HG02870 (cell line): Measurements from ENCODE around the gene HDDC2.

Source experiments
- ATAC-seq: cut with Tn5 transposase; IDR thresholded peaks from one replicate; pipeline ENCODE4 v1.9.1; 2021; ENCODE audit warnings: mild to moderate bottlenecking, moderate library complexity; ENCODE audit not compliant: unreplicated experiment

Gene HDDC2, protein sequence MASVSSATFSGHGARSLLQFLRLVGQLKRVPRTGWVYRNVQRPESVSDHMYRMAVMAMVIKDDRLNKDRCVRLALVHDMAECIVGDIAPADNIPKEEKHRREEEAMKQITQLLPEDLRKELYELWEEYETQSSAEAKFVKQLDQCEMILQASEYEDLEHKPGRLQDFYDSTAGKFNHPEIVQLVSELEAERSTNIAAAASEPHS

DNA sequence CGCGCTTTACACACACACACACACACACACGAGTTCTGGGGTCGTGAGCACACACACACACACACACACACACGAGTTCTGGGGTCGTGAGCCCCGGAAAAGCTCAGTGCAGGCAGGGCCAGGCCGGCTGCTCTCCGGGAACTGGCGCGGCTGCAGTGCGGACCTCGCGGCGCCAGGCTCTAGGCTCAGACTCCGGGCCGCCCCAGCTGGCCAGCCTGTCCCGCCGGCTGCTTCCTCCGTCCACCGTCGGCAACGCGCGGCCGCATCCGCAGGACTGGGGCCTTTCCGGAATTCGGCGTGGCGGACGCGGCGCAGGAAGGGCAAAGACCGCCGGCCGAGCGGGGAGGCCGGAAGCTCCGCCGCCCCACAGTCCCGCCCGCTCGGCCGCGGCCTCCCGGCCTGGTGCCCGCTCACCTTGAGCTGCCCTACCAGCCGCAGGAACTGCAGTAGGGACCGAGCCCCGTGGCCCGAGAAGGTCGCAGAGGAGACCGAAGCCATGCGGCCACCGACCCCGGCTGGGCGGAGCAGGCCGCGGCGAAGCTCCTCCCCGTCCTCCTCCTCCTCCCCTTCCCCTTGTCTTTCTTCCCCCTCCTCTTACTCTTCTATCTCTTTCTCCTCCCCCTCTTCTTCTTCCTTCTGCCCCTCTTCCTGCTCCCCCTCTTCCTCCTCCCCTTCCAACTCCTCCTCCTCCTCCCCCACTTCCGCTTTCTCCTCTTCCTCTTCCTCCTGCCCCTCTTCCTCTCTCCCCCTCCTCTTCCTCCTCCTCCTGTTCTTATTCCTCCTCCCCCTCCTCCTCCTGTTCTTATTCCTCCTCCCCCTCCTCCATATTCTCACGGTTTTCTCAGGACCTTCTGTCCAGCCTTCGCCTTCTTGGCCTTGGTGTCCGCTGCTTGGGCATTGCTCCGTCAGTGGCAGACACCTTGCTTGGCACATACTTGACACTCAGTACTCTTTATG lies at the start of gene HDDC2:
Gene HDDC2 (minus strand): TSS at position 533 of the 957 bp plus-strand sequence. CDS start 35 bp downstream, at position 498.
- ATAC-seq = peak; percentile 75

DNA sequence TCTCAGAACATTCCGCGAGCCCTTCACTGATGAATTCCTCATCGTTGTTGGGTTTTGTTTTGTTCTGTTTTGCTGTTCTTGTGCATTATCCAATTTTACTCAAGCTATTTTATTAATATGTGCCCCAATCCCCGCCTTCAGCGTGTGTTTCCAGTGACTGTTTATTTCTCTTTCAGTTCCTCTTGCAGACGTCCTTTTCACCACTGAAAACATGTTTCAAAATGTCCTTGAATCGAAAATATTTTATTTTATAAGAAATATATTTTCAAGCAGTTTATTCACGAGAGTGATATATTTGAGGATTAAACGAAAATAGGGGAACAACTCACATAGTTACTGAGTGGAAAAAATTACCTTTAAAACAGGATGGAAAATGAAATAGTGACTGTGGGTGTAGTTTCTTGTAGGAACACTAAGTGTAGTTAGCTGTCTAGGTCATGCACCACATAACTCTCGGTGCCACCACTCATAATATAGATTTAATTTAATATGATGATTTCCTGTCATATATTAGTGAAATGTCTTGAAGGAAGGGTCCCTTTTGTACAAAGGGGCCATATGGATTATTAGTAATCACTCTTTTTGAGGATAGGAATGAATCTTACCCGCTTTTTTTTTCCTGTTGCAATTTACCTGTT lies 45.3 kb upstream of the HDDC2 start:
- peak; percentile 84 for ATAC-seq

DNA sequence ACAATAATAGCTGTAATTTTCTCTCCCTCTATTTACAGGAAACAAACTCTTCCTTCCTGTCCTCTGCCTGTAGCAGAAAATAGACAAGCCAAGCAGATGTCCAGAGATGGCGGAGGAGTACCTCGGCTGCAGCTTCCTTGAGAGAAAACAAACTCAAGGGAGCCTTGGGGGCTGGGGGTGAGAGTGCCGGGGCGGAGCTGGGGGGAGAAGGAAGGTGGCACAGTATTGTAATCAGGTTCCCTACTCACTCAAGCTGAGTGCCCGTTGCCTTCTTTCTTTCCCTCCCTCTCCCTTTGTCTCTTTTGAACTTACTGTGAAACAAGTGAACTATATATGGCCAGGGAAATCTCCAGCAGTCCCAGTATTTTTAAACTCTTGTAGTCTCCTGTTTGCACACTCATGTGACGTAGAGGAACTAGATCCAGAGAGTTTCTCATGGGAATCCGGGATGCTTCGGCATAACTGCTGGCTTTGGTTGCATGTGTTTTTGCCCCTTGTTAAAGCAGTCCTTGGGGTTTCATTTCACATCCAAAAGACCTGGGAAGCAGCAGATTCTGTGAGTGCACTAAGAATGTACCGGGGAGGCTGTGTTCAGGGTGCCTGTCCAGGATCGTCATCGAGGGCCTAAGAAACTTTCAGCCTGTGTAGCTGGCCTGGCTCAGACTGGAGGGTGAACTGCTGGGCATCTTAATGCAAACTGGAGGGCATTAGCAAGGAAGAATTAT lies 44.6 kb upstream of the HDDC2 start:
- ATAC-seq = peak; percentile 52

DNA sequence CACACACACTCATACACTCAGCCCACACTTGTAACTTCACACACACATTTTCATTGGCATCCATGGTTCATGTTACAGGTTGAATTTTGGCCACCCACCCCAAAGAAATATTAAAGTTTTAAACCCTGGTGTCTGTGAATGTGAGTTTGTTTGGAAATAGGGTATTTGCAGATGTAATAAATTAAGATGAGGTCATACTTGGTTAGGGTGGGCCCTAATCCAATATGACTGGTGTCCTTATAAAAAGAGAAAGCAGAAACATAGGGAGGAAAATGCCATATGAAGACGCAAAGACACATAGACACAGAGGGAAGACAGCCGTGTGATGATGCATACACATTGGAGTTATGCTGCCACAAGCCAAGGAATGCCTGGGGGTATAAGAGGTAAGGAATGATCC lies 39.7 kb upstream of the HDDC2 start:
- no peak for ATAC-seq

DNA sequence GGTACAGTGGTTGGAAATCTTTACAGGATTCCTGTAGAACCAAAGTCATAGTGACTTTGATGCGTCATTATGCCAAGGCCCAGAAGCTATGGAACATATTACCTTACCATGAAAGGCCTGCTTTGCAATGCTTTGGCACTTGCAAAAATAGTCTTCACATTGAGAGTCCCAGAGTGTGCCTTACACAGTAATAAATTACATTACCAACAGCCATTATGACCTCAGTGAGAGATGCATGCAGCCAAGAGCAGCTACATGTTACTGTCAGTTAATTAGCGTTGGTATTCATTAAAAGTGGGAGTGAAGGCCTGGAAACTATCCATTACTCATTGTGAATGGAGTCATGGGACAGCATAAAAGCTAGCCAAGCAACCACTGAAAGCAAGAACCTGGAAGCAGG lies 39.2 kb upstream of the HDDC2 start:
- no peak for ATAC-seq

DNA sequence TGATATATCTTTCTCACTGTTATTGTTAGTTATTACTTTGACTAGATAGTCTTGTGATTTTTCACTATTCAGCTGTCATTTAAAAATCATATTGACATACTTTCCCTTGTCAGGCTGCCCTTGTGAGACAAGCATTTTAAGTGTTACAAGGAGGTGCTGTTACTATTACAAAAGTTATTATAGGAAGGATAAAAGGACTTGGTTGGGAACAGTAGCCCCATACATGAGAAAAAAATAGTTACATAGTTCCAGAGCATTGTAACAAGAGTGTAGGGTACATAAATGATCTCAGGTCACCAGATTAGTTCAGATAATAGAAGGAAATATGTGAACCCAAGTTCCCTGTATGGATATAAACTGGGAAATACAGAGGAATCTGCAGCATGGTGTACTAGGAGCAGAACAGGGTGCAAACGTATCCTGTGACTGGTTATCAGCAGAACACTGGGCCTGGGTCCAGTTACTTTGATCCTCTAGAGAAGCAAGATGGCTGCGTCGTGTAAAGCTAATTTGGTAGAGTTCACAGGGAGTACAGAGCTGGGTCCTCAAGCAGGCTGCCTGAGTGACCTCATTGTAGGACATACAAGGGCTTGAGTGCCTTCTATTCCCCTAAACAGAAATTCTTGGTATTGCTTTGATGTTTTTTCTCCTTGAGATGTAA lies 38.5 kb upstream of the HDDC2 start:
- ATAC-seq = no peak

DNA sequence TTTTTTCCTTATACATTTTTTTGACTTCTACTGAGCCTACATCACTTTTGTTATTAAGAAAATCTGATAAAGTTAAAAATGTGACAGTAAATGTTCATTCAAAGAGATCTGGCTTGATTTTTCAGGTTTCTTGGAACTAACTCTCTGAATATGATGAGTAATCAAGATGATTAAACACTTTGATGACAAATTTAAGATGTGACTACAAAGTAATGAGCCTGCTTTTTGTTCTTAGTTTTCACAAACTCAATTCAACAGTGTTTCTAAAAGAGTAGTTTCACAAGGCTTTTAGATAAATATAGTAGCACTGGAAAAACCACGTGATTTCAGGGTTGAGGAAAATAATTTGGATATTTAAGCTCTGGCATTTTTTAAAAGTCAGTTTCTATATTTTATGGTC lies 37.9 kb upstream of the HDDC2 start:
- no peak for ATAC-seq

DNA sequence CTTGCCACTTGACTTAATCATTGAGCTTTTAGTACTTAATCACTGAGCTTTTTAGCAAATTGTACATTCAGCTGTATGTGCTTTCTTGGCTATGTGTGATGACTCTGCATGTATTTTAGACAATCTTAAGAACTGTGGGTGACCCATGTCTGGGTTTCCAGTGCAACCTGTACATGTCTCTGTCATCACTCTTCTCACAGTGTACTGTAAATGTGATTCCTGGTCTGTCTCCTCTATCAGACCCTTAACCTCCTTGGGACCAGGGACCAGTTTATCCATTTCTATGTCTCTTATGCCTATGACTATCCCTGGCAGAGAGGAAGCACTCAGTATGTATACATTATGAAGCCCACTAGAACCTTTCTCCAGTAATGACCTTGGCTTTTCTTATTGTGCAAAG lies 36.6 kb upstream of the HDDC2 start:
- ATAC-seq = no peak

DNA sequence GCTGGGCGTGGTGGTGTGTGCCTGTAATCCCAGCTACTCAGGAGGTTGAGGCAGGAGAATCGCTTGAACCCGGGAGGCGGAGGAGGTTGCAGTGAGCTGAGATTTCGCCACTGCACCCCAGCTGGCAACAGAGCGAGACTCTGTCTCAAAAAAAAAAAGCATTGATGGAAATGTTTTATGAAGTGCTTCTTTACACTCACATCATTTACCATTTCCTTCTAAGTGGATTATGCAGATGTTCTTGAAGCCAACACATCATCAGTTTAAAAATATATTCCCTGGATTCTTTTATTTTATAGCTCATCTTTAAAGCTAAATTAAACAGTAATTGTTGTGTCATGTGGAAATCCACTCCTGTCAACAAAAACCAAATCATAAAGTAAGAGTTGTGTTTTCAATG lies 35.9 kb upstream of the HDDC2 start:
- no peak for ATAC-seq

DNA sequence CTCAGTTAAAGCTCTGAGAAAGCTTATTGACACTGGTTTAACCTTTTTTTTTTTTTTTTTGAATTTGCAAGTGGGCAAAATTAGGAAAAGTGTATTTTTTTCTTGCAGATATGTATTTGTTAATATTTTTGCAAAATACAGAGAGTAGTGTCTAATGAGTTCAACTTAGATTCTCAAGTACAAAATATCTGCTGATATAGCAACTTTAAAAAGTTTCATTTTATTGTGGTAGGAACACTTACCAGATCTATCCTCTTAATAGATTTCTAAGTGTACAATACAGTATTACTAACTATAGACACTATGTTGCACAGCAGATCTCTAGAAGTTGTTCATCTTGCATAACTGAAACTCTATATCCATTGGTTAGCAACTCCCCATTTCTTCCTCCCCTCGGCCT lies 30.9 kb upstream of the HDDC2 start:
- no peak for ATAC-seq

DNA sequence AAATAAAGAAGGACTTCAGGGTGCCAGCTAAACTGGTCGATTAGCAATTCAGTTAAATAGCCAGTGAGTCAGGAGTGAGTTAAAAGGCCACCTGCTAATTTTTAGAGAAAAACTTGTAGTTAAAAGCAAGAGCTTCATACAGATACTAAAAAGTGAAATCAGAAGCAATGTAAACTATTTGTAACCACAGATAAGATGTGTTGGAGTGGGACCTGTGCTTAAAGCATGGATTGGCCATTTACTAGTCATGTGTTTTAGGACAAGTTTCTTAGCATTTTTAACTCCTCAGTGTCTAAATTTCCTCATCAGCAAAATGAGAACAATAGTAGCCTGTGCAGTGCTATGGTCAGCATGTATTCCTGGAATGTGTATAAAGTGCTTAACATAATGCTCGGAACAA lies 23.8 kb upstream of the HDDC2 start:
- no peak for ATAC-seq

DNA sequence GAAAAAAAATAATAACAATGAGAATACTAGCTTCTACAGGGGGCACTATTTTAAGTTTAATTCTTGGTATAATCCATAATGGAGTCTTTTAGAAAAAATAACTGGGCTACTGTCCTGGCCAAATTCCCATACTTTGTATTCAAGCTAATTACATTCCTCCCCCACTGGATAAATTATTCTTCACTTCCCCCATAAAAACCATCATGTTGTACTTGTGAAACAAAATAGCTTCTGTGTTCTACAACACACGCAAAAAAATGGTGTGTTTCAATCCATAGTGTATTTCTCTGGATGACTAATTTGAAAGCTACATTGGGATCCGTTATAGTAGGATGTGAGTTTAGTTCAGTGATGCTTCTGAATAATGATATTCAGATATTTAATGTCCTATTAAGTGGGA lies 21.6 kb upstream of the HDDC2 start:
- ATAC-seq = no peak

DNA sequence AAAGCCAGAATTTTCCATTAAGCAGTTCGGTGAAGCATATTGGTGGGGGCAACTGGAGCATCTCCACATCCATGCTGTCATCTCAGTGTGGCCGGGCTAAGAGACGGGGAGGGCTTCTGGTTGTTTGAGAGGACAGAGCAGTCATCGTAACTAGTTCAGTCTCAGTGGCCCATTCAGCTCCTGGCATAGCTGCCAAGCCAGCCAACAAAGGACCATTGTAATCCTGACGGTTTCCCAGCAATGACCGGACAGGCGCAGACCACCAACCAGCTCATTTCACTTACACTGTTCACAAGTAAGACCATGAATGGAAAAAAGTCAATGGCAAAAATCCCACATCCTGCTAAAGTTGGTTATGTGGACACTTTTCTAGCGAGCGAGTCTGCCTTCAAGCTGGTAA lies 14.9 kb upstream of the HDDC2 start:
- no peak for ATAC-seq

DNA sequence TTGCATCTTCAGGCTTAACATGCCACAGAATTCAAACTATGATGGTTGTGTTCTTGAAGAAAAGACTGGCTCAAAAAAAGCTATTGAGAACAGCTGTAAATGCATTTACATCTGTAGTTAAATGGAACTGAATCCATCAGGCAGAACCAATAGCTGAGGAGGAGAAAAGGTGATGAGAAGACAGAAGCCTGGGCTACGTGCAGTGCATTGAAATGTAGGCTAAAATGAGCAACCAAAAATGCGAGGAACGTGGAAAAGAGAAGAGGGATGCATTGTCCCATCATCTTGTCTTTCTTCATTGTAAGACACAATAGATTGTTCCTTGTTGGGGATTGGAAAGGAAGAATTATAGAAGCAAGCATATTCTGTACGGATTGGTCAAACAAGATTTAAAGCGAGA lies 13.8 kb upstream of the HDDC2 start:
- ATAC-seq = no peak

DNA sequence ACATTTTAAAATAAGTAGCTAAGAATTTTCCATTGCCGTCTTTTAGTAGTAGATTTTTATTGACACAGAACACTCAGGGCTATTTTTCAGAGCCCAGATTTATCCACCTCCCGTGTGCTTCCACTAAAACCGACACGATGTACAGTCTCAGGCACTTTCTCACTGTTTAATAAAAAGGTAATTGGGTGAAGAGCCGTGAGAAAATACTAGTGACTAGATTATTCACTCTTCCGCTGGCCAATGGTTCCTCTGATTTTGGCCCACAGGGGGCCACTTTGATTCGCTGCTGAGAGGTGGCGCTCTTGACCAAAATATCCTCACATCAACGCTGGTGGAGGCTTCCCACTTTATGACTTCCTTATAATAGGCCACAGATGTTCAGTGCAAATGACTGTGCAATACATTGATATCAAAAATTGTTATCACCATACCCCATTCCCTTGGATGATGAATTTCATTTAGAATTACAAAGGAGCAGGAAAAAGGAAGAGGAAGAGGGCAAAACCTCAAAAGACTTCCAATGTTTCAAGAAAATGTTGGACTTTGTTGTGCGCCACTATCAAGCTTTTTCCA lies 12.3 kb upstream of the HDDC2 start:
- peak; percentile 96 for ATAC-seq

DNA sequence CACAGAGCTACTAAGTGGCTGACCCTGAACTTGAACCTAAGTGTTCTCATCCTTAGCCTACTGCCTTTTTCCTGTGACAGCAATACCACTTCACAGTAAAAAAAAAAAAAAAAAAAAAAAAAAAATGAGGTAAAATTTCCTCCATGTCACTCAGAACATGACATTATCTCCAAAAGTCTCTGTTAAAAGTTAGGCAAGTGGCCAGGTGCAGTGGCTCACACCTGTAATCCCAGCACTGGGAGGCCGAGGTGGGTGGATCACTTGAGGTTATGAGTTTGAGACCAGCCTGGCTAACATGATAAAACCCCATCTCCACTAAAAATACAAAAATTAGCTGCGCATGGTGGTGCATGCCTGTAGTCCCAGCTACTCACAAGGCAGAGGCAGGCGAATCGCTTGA lies 11.2 kb upstream of the HDDC2 start:
- ATAC-seq = no peak

DNA sequence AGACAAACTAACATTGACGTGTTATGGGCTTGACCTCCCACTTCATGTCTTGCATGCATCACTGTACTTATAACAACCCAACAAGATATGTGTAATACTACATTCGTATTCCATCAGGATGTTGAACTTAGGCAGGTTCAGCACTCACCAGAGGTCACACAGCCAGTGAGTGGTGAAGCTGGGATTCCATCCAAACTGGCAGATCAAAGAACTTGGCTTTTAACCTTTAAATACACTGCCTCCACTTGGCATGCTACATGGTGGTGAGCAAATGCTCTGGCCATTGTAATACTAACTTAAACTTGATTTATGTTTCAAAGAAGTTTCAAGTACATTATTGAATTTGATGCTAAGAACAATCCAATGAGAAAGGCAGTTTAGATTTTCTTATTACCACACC lies 10.7 kb upstream of the HDDC2 start:
- ATAC-seq = no peak

DNA sequence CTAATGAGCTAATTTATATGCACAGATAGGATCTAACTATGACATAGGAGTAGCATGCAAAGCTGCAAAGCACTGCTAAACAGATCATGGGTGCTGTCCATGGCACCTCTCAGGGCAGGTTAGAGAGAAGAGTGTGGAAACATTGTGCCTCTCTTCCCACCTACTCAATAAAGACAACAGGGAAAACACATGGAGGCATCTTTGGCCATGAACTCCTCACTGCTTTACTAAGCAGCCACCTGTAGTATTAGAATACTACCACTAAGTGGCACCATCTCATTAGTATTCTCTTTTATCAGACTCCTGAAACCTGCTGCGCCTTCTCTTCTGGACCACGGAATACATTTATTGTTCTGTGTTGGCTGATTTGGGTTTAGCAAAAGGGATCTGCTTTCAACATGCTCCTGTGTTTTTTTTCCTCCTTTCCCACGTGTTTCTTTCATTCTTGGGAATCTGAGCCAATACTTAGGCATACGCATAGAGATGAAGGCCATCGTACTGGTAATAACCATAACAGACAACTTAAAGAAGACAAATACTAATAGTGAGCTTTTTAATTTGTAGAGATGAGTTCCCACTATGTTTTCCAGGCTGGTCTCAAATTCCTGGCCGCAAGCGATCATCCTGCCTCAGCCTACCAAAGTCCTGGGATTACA lies 9.4 kb upstream of the HDDC2 start:
- peak; percentile 76 for ATAC-seq

DNA sequence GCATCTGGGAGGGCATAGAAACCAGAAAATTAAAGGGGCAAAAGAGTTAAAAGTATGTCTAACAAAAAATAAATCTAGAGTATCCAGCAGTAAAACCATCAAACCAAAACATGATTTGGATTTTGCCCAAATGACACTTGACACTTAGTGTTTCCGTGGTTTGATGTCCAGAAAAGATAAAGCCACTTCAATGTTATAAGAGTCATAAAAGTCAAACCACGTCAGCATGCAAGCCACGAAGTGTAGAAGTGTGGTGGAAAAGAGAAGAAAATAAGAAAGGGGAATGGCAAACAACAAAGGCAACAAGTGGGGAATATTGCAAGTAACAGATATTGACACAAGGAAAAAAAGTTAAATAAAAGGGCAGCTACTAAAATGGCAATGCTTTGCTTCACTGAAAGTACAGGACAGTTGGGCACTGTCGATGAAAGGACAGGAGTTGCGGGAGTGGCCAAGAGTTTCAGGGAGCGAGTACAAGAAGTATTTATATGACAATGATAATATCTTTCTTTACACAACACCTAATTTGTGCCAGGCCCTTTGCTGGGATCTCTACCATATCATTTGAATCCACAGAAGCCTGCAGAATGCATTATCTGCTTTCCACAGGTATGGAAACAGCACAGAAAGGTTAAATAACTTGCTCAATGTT lies 6.3 kb upstream of the HDDC2 start:
- no peak for ATAC-seq
